GM18520 (cell line): ENCODE results near the gene RFX8.
"Not testable (repeated sequence)": the region's sequence is repeated elsewhere in the genome, so short reads cannot be mapped to it uniquely, and the experiment has no call there.

Experiments used
- ATAC-seq: cut with Tn5 transposase; IDR thresholded peaks from one replicate; pipeline ENCODE4 v1.9.1; 2021; ENCODE audit not compliant: unreplicated experiment

The RFX8 gene

GRCh38 chr2:101474731-101475384 is at the start of gene RFX8:
Gene RFX8 (minus strand): TSS chr2:101475112. CDS start chr2:101466848, 8,264 bp downstream.
- ATAC-seq: no peak

DNA sequence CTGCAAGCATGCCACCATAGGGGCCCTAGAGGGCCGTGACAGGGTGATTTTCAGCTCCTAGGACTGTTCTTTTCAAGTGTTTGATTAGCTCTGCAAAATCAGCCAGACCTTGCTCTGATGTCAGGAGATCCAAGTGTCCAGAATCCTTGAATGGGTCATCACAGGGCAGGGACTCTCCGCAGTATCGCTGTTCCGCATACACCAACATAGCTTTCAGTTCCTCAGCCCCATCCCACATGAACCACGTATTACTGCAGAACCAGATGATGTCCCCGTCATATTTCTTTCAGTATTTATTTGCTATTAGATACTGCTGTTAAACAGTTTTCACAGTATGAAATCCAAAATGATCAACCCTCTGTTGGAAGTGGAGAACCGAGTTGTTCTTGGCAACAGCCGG is 46.6 kb upstream of the RFX8 start:
- no peak for ATAC-seq

DNA sequence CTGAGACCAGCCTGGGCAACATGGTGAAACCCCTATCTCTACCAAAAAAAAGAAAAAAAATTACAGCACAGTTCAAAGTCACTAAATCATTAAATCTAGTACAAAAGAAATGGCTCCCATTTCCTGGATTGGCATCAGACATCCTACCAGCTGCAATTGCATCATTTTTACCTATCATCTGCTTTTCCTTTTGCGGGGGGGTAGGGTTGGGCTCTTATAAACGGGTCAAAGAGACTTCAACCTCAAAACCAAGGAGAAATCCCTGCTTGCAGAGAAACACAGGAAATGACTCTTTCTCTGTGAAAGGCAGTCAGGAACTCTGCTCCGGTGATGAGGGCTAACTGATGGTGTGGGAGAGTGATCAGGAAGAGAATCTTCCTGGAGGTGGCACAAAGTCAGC is 45.3 kb upstream of the RFX8 start:
- no peak for ATAC-seq

DNA sequence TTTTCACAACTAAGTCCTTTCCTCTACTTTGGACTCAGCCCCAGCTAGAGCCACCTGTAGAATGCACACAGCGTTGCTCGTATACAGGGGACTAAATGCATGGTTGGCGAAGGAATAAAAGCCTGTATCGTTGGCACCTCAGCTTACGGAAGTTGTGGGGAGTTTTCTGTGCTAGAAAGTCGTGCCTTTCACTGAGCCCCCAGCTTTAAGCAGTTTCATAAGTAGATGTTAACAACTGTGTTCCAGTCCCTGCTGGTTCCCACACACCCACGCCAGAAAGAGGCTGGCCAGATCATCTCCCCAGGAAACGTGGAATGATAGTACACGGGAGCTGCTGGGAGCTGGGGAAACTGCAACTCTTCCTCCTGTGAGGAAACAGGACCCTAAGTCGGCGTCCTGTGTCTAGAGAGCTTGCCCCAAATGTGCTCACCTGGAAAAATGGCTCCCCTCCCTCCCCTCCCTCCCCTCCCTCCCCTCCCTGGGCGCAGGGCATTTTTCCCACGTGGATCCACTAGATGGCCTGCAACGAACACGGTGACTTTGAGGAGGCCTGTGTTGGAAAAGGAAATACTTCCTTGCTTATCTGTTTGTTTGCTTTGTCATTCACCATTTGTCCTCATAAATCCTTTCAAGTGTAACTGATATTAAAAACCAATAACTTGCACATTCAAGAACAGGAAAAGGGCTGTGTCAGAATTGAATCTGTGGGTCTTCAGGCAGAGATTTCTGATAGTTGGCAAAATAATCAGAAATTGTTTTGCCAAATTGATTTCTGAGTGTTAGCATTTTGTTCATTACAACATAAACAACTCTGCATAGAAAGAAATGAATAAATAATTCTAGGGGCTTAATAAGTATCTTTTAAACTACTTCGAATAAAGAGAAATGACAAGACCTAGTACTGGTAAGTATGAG is 43.9 kb upstream of the RFX8 start:
- no peak for ATAC-seq

DNA sequence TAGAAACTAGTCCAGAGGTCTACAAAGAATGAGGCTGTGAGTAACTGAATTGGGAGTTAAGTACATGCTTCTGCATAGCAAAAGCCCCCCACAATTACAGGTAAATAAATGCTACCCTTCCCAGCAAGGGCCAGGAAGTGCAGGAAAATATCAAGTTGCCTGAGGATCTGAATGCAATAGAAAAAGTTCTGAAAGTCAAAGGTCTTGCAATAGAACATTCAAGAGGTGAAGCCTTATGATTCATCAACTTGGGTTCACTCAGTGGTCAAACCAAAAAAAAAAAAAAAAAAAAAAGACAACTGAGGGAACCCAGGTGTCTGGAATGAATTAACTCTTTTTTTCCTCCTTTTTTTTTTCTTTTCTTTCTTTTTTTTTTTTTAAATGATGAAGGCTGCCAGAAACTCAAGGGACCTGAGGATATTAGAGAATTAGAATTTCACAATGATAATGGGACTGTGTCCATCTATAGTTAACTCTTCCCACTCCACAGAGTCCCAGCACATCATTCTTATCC is 42.9 kb upstream of the RFX8 start:
- no peak for ATAC-seq

- no peak for ATAC-seq
Observed at GRCh38 chr2:101516823-101517690, 42.1 kb upstream of the RFX8 start.

DNA sequence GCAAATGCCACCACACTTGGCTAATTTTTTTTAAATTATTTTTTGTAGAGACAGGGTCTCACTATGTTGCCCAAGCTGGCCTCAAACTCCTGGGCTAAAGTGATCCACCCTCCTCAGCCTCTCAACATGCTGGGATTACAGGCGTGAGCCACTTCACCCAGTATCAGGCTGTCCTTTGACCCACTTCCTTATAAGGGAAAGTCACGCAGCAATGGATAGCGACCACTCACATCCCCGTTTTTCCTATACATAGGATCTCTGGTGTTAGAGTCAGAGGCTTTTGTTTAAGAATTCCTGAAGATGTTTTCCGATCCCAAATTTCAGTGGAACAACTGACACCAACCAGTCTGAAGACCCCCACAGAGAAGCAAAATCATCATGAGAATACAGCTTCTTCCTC is 41.4 kb upstream of the RFX8 start:
- no peak for ATAC-seq

DNA sequence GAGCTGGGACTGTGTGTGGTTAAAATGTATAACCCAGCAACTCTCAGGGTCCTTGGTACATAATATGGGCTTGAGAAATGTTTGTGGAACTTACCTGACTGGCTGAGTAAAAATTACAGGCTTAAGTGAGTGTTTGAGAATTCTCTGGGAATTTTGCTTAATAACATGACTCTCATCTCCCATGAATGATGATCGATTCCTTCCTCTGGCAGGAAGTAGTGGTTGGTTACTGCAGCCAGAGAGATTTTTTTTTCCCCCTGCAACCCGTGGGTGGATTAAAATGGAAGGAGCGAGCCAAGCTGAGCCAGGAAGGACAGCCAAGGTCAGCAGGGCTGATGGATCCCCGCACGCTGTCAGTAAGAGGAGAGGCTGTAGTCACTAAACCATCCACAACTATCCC is 40.6 kb upstream of the RFX8 start:
- ATAC-seq: no peak

GRCh38 chr2:101512993-101513392 is 38.1 kb upstream of the RFX8 start:
- no peak for ATAC-seq

GRCh38 chr2:101511381-101511780 is 36.5 kb upstream of the RFX8 start:
- ATAC-seq: no peak

DNA sequence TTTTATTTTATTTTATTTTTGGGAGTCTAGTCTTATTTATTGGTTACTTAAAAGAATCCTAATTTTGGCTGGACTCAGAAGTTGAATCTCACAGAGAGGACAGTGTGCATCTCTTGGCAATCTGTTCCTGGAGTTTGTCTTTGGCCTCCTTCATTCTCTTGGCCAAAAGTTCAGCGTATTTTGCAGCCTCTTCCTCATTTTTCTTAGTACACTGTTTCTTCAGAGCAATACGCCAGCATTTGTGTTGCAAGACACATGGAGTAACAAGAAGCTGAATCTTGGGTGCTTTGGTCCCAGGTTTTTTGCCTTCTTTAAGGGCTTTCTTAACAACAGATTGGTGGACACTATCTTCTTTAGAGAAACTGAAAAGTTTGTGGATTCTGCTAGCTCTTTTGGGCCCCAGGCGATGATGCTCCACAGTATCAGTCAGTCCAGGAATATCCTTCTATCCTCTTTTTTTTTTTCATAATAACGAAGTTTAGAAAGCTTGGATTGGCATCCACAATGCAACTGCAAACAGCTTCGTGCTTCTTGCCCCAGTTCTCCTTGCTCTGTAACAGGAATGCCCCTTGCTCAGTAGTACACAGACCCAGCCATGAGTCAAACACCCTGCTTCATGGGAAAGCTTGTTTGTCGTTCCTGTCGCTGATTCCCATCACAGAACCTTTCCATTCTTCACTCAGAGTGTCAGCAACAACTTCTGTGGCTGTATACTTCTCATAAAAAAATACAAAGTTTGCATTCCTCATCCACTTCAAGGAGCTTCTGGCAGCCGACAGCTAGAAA is 34.8 kb upstream of the RFX8 start:
- ATAC-seq: no peak

- ATAC-seq: no peak
Observed at GRCh38 chr2:101508636-101509035, 33.7 kb upstream of the RFX8 start.

DNA sequence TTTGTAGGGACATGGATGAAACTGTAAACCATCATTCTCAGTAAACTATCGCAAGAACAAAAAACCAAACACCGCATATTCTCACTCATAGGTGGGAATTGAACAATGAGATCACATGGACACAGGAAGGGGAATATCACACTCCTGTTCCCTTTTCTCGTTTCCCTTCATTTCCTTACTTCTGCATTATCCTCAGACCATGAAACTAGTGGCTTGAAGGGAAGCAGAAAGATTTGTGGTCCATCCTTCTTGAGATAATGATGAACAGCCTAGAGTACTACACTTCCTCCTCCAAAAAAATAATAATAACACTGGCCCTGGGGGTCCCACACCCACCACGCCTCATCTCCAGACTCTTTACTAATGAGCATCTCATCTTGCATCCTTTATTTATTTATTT is 30.4 kb upstream of the RFX8 start:
- not testable (repeated sequence) for ATAC-seq

DNA sequence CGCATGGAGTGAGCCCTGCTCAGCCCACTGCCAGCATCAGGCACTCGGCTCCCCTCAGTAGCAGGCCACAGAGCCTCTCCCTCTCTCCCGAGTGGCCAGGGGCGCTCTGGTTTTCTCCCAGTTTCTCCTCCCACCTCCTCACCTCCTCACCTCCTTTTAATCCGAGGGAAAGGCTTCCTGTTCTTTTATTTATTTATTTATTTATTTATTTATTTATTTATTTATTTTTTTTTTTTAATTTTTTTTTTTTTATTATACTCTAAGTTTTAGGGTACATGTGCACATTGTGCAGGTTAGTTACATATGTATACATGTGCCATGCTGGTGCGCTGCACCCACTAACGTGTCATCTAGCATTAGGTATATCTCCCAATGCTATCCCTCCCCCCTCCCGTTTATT is 29.8 kb upstream of the RFX8 start:
- not testable (repeated sequence) for ATAC-seq

- no peak for ATAC-seq
Observed at GRCh38 chr2:101502095-101502494, 27.2 kb upstream of the RFX8 start.

- ATAC-seq: no peak
Observed at GRCh38 chr2:101501443-101501842, 26.5 kb upstream of the RFX8 start.

GRCh38 chr2:101500860-101501259 is 25.9 kb upstream of the RFX8 start:
- ATAC-seq: no peak

DNA sequence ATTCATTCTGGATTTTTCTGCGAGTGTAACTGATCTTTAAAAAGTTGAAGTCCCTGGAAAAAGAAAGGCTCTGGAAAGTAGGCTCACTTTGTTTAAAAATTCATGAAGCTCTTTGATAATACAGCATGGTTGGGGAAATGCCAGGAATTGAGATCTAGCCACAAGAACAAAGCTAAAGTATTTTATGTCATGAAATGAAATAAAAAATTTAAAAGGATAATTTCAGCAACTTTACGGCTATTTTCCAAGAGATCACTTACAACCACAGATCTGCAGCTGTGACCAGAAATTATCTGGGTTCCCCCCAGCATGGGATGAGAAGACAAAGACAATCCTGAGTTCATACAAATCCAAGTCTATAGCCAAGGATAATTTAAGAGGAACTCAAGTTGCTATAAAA is 25.3 kb upstream of the RFX8 start:
- no peak for ATAC-seq

DNA sequence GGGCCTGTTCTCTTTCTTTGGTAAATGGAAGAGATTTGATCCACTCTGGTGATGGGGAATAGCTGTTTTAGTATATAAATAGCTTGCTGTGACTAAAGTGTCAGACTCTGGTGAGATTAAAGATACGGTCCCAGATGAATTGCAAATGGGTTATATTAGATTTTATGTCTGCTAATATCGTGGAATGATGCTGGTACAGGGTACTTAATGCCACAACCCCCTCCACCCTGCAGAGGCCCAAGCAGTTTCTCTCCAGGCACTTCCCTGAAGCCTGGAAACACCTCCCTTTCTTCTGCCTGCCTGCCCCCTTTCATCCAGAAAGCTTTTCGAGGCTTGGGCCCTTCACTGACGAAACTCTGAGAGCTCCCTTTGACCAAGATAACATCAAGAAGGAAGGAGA is 21.4 kb upstream of the RFX8 start:
- ATAC-seq: no peak

DNA sequence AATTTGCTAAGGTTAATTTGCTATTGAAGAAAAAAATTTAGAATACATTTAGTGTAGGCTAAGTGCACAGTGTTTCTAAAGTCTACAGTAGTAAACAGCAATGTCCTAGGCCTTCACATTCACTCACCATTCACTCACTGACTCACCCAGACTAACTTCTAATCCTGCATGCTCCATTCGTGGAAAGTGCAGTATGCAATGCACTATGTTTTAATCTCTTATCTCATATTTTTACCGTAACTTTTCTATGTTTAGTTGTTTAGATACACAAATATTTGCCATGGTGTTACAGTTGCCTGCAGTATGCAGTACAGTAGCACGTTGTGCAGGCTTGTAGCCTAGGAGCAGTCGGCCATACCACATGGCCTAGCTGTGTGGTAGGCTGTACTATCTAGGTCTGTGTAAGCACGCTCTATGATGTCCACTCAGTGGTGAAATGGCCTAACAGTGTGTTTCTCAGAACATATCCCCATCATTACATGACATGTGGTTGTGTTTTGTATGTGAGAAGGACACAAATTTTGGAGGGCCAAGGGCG is 18.1 kb upstream of the RFX8 start:
- no peak for ATAC-seq
